HFF-Myc (cell line): Measurements from ENCODE around the gene TMEM255A.

Experiments used
- DNase-seq: peaks from one replicate; pipeline ENCODE4 v3.0.0-alpha.2; 2011; ENCODE audit warnings: low read depth; ENCODE audit errors: extremely low read depth
- H3K4me3 ChIP-seq: replicated peaks from 2 replicates; pipeline ENCODE4 v1.5.1; 2011; ENCODE audit warnings: low read depth, mild to moderate bottlenecking, control low read depth, low read length
- TF ChIP-seq, protein P1 (sequence below): IDR thresholded peaks from 2 replicates; pipeline ENCODE4 v1.5.1; 2012; ENCODE audit warnings: mild to moderate bottlenecking, low read depth, low read length, control low read depth; ENCODE audit errors: missing control alignments

TMEM255A gene

DNA sequence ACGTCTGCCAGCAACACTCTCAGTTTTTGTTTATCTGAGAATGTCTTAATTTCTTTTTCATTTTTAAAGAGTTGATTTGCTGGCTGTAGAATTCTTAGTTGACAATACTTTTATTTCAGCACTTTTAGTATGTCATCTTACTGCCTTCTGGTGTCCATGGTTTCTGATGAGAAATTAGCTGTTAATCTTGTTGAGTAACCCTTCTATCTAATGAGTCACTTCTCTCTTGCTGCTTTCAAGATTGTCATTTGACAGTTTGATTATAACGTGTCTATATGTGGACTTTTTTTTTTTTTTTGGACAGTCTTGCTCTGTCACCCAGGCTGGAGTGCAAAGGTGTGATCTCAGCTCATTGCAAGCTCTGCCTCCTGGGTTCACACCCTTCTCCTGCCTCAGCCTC is 24.0 kb upstream of the TMEM255A start:
- H3K4me3 ChIP-seq, result no peak overlapping the region
- DNase-seq, result no peak
- TF ChIP-seq, protein P1, sequence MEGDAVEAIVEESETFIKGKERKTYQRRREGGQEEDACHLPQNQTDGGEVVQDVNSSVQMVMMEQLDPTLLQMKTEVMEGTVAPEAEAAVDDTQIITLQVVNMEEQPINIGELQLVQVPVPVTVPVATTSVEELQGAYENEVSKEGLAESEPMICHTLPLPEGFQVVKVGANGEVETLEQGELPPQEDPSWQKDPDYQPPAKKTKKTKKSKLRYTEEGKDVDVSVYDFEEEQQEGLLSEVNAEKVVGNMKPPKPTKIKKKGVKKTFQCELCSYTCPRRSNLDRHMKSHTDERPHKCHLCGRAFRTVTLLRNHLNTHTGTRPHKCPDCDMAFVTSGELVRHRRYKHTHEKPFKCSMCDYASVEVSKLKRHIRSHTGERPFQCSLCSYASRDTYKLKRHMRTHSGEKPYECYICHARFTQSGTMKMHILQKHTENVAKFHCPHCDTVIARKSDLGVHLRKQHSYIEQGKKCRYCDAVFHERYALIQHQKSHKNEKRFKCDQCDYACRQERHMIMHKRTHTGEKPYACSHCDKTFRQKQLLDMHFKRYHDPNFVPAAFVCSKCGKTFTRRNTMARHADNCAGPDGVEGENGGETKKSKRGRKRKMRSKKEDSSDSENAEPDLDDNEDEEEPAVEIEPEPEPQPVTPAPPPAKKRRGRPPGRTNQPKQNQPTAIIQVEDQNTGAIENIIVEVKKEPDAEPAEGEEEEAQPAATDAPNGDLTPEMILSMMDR, result no peak

DNA sequence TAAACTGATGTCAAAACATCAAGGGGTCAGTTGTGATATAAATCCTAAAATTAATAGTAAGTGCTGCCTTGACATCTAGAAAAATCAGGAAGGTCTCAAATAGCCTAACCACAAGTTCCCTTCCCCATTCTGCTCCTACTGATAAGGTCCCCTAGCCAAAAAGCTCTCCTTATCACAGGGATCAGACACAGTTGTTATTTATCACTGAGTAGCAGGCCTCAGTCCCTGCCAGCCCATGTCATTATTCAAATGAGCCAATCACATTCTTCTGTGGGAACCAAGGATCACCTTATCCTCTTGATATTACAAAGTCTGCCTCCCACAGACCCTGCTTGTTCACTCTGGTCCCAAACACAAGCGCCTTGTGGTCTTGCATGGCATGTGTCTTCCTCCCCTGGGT is 23.3 kb upstream of the TMEM255A start:
- no peak for DNase-seq
- TF ChIP-seq, protein P1, result no peak
- no peak overlapping the region for H3K4me3 ChIP-seq

DNA sequence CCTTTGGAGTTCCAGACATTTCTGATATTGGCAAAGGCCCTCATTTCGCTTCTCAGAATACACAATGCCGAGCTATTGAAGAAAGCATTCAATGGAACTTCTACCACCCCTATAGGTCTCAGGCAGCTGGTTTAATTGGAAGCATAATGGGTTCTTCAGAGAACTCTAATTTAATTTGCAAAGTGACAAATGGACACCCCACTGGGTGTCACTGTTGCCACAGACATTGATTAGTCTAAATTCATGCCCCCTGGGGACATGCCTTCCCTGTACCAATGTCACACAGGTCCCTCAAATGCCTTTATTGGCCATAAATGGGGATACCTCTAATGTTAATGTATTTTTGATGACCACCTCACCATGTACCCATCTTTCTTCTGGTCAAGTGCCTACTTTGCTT is 22.9 kb upstream of the TMEM255A start:
- TF ChIP-seq, protein P1, result no peak
- no peak for DNase-seq
- H3K4me3 ChIP-seq, result no peak overlapping the region

DNA sequence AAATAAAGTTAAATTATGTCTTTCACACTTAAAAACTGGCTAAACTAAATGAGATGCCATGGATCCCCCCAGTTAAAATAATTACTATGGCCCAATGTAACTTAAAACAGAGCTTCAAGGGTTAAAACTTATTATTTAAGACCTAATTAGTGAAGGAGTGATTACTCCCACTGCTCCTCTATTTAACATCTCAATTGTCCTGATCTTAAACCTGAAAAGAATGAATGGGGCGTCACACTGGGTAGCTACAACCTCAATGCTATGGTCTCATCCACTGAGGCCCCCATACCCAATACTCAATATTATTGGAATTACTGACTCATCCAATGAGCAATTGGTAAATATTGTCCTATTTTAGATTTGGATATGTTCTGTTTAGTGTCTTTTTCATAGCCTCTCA is 21.1 kb upstream of the TMEM255A start:
- TF ChIP-seq, protein P1, result no peak
- DNase-seq, result no peak
- H3K4me3 ChIP-seq, result no peak overlapping the region

DNA sequence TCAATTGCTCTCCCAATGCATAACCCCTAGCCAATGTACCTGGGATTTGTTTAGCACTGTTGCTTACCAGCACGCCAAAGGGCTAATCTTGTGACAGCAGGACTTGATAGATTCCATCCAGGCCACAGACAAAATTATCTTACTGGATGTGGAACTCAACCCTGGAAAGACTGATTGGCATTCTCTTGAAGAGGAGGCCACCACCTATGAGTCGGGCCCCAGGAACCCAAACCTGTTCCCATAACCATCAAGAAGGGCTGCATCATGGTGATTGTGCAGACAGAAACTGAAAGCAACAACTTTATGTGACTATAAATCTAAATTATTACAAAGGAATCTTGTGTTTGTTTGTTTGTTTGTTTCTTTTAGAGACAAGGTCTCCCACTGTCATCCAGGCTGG is 19.9 kb upstream of the TMEM255A start:
- no peak overlapping the region for H3K4me3 ChIP-seq
- DNase-seq, result no peak
- TF ChIP-seq, protein P1, result no peak

DNA sequence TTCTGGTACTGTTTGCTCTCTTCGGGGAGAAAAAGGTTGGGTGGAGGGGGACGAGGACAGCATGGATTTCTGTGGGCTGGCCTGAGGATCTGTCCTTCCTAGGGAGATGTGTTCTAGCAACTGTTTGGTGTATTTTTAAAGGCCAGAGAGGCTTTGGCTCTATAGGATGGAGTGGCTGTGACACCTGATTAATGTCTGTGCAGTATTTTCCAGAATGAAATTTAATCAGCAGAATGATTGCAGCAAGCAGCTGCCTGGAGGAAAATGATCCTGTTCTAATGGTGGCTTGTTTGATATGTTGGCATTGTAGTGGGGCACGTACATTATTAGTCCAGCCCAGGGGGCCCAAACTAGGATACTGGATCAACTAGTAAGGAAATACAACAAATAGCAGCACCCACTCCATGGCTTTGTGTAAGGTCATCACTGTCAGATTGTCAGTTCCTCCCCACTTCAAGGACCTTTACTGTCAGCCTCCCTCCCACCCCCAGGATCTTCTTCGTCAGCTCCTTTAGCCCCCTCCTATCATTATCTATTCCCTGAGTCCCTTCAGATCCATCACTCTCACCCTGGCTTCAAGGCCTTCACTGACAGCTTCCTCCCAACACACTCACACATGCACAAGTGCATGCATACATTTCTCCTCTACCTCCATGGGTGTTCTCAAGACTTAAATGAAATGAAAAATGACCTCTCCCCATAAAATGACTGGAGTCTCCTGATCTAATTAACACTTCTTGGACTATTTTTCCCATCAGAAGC is 10.4 kb upstream of the TMEM255A start:
- no peak for DNase-seq
- H3K4me3 ChIP-seq, result no peak overlapping the region
- TF ChIP-seq, protein P1, result no peak

DNA sequence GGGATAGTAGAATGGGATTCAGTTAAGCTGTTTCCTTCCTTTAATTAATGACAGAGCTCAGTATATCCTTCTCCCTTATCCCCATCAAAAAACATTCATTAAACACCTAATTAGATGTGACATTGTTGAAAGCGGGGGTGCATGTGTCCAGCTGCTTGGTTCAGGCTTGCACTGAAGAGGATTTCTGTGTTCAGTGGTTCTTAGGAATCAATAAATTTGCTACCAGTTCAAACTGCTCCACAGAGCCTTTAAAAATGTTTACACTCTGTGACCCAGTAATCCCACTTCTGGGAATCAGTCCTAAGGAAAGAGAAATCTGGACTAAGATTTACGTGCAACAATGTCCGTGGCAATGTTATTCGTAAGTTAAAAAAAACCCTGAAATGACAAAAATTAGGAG is 7.2 kb upstream of the TMEM255A start:
- no peak for DNase-seq
- TF ChIP-seq, protein P1, result no peak
- no peak overlapping the region for H3K4me3 ChIP-seq
